GM13977 (cell line): ENCODE measurements around the gene SLX4IP.
A peak's percentile ranks its signal among the peaks of the same experiment; 100 is the strongest.

Experiments used
- DNase-seq: peaks from one replicate; pipeline ENCODE4 v3.0.0; 2012; ENCODE audit warnings: low spot score
- CTCF ChIP-seq: IDR thresholded peaks from 2 replicates; pipeline ENCODE4 v1.5.1; 2012; ENCODE audit warnings: mild to moderate bottlenecking, control low read depth; ENCODE audit not compliant: insufficient read depth; ENCODE audit errors: extremely low read depth, missing control alignments
- in situ Hi-C: fragments of 300-500 bp; cut with MboI; formaldehyde crosslinking; loops from one replicate; pipeline ENCODE4 v1.12.0; 2022; ENCODE audit warnings: low sequenced_read_pairs, low pct_unique_long_range_greater_than_20kb, mixed read lengths, inconsistent platforms; ENCODE audit not compliant: unreplicated experiment

The SLX4IP gene

GRCh38 chr20:10673842-10674683 lies 239.0 kb downstream of the SLX4IP start, which contains the start of gene JAG1:
JAG1 (minus strand) TSS chr20:10673999; CDS start chr20:10673530, 469 bp downstream.
- in situ Hi-C loops: no loop called here

GRCh38 chr20:10674684-10675449 lies 239.8 kb downstream of the SLX4IP start:
- TF ChIP-seq CTCF: peak; percentile 84
- DNase-seq: peak; percentile 84
- in situ Hi-C loops: no loop called here

More at GRCh38 chr20:10673842-10674683, 239.0 kb downstream of the SLX4IP start, which contains the start of gene JAG1:
- no peak for TF ChIP-seq CTCF
- DNase-seq: peak; percentile 97

- in situ Hi-C loops: no loop called here
- TF ChIP-seq CTCF: no peak
- no peak for DNase-seq
Measured at GRCh38 chr20:10675450-10675848, 240.3 kb downstream of the SLX4IP start.

- no peak for TF ChIP-seq CTCF
- DNase-seq: no peak
- in situ Hi-C loops: no loop called here
Measured at GRCh38 chr20:10676518-10676917, 241.4 kb downstream of the SLX4IP start.
